HL-60 (cell line): Measurements from ENCODE around the gene FBP1.

Experiments used
- GABPA ChIP-seq: IDR thresholded peaks from 2 replicates; pipeline ENCODE4 v1.6.1; 2012; ENCODE audit warnings: low read depth
- POLR2AphosphoS5 ChIP-seq: IDR thresholded peaks from 2 replicates; pipeline ENCODE4 v1.6.1; 2012; ENCODE audit warnings: low read depth
- SPI1 ChIP-seq: IDR thresholded peaks from 2 replicates; pipeline ENCODE4 v1.6.1; 2012; ENCODE audit warnings: low read depth, mild to moderate bottlenecking, borderline replicate concordance
- TF ChIP-seq, protein P1 (sequence below): IDR thresholded peaks from one replicate; pipeline ENCODE4 v1.5.1; 2011; ENCODE audit warnings: low read length, control low read depth, inconsistent platforms; ENCODE audit not compliant: insufficient read depth
- TF ChIP-seq, protein P2 (sequence below): IDR thresholded peaks from 2 replicates; pipeline ENCODE4 v1.6.1; 2012; ENCODE audit warnings: low read depth; ENCODE audit not compliant: insufficient replicate concordance

DNA sequence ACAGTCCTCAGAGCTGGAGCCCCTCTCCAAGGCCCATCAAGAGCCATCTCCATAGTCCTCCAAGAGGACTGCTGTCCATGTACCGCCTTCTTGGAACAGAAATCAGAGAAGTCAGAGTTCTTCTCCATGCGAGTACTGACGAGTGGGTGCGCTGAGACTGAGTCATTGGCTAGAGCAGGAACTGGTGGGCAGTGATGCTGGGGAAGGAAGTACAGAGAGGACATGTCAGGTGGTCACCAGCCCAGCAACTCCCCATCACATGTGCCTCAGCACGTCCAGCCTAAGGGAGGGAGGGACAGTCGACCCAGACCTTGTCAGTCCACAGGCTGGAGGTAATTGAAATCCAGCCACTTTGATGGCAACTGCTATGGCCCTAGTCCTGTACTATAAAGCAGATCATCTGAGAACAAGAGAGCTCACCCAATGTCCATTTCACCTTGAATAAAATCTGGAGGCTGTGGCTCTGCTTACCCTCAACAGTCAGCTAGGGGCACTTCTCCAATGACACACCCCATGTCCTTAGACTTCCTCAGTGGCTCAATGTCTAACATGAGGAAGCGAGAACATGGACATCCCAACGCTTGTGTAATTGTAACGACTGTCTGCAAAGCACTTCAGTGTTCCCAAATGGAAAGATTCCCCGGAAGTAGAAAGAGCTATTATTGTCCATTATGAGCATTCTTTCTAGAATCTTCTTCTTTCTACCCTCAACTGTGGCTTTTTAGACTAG lies 15.0 kb upstream of the FBP1 start:
- TF ChIP-seq, protein P1, sequence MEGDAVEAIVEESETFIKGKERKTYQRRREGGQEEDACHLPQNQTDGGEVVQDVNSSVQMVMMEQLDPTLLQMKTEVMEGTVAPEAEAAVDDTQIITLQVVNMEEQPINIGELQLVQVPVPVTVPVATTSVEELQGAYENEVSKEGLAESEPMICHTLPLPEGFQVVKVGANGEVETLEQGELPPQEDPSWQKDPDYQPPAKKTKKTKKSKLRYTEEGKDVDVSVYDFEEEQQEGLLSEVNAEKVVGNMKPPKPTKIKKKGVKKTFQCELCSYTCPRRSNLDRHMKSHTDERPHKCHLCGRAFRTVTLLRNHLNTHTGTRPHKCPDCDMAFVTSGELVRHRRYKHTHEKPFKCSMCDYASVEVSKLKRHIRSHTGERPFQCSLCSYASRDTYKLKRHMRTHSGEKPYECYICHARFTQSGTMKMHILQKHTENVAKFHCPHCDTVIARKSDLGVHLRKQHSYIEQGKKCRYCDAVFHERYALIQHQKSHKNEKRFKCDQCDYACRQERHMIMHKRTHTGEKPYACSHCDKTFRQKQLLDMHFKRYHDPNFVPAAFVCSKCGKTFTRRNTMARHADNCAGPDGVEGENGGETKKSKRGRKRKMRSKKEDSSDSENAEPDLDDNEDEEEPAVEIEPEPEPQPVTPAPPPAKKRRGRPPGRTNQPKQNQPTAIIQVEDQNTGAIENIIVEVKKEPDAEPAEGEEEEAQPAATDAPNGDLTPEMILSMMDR, result no peak
- peak; percentile 52; the same call in 1 of the 2 replicates for TF ChIP-seq SPI1
- TF ChIP-seq, protein P2, sequence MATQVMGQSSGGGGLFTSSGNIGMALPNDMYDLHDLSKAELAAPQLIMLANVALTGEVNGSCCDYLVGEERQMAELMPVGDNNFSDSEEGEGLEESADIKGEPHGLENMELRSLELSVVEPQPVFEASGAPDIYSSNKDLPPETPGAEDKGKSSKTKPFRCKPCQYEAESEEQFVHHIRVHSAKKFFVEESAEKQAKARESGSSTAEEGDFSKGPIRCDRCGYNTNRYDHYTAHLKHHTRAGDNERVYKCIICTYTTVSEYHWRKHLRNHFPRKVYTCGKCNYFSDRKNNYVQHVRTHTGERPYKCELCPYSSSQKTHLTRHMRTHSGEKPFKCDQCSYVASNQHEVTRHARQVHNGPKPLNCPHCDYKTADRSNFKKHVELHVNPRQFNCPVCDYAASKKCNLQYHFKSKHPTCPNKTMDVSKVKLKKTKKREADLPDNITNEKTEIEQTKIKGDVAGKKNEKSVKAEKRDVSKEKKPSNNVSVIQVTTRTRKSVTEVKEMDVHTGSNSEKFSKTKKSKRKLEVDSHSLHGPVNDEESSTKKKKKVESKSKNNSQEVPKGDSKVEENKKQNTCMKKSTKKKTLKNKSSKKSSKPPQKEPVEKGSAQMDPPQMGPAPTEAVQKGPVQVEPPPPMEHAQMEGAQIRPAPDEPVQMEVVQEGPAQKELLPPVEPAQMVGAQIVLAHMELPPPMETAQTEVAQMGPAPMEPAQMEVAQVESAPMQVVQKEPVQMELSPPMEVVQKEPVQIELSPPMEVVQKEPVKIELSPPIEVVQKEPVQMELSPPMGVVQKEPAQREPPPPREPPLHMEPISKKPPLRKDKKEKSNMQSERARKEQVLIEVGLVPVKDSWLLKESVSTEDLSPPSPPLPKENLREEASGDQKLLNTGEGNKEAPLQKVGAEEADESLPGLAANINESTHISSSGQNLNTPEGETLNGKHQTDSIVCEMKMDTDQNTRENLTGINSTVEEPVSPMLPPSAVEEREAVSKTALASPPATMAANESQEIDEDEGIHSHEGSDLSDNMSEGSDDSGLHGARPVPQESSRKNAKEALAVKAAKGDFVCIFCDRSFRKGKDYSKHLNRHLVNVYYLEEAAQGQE, result no peak
- no peak for TF ChIP-seq POLR2AphosphoS5
- no peak for TF ChIP-seq GABPA
